GM19240 (cell line): ENCODE data around the gene KRTAP12-2.
"Not testable (repeated sequence)": the region's sequence is repeated elsewhere in the genome, so short reads cannot be mapped to it uniquely, and the experiment has no call there.

Experiments used
- DNase-seq: peaks from one replicate; pipeline ENCODE4 v3.0.0; 2011; ENCODE audit warnings: low spot score; ENCODE audit not compliant: insufficient read length

KRTAP12-2 gene

DNA sequence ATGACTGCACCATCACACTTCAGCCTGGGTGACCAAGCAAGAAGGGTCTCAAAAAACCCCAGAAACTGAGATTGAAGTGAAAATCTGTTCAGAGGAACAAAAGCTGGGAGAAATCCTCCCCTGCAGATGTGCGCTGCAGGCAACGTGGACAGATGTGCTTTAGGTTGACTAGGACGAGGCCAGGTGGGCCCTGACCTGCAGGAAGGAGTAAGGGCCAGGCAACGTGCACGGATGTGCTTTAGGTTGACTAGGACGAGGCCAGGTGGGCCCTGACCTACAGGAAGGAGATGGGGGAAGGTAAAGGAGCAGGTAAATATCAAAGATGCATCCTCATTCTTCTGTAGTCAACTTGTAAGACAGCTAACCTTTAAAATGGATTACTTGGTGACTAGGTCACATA lies 17.8 kb upstream of the KRTAP12-2 start:
- DNase-seq, result no peak

DNA sequence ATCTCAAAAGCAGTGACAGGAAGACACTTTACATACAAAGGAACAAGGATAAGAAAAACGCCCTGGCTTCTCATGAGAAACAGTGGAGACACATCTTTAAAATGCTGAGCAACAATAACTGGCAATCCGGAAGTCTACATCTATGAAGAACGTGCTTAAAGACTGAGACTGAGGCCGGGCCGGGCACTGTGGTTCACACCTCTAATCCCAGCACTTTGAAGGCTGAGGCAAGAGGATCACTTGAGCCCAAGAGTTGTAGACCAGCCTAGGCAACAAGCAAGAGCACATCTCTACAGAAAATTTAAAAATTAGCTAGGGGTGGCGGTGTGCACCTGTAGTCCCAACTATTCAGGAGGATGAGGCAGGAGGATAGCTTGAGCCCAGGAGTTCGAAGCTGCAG lies 17.4 kb upstream of the KRTAP12-2 start:
- DNase-seq, result no peak

DNA sequence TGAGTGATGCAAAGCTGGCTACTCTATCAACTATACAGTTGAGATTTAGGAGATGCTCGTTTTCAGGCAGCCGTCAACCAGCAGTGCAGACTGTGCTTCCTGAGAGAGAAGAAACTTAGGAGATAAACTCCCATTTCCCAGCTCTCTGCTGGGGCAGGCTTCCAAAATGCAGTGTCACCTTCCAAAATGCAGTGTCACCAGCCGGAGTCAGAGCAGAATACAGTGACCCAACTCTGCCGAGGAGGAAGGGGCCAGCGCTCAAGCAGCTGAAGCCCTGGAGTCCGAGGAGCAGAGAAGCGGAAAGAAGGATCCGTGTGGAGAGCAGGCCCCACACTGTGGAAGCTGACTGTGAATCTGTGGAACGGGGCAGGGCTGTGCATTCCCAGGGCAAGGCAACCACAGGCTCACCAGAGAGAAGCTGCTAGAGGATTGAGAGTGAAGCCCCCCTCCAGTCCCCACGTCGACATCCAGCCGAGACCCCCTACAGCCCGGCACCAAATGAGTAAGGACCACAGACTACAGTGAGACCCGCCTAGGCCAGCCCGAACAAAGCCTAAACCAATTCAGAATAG lies 15.9 kb upstream of the KRTAP12-2 start:
- DNase-seq, result no peak

- DNase-seq, result no peak
Observed at GRCh38 chr21:44681861-44682579, 15.3 kb upstream of the KRTAP12-2 start, which contains the start of gene KRTAP12-1. Gene KRTAP12-1 (minus strand): TSS chr21:44682163. CDS start chr21:44682123, 40 bp downstream.

- no peak for DNase-seq
Observed at GRCh38 chr21:44681152-44681551, 14.4 kb upstream of the KRTAP12-2 start.

GRCh38 chr21:44677881-44678280 lies 11.2 kb upstream of the KRTAP12-2 start:
- no peak for DNase-seq

- no peak for DNase-seq
Observed at GRCh38 chr21:44671911-44672310, 5.2 kb upstream of the KRTAP12-2 start.

GRCh38 chr21:44670642-44671432 lies 4.1 kb upstream of the KRTAP12-2 start:
- no peak for DNase-seq

- DNase-seq, result no peak
Observed at GRCh38 chr21:44667612-44668011, 885 bp upstream of the KRTAP12-2 start.

DNA sequence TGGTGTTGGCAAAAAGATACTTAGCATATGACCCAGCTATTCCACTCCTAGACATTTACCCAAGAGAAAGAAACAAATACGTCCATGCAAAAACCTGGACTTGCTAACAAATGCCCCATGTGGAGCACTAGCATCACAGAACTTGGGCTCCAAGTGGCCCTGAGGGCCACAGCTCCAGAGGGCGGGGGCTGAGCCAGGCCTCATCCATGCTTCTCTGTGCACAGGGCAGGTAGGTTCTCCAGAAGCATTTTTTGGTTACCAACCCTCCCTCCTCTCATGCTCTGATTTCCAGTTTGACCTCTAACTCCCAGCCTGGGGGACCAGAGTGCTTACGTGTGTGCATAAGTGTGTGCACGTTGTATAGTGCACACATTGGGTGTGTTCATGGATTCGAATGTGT lies 2.0 kb downstream of the KRTAP12-2 start:
- DNase-seq, result no peak

DNA sequence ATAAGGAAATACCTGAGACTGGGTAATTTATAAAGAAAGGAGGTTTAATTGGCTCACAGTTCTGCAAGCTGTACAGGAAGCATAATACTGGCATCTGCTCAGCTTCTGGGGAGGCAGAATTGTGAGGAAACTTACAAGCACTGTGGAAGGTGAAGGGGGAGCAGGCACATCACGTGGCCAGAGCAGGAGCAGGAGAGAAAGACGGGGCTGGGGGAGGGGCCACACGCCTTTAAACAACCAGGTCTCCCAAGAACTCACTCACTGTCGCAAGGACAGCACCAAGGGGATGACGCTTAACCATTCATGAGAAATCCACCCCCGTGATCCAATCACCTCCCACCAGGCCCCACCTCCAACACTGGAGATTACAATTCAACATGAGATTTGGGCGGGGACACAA lies 5.2 kb downstream of the KRTAP12-2 start:
- DNase-seq, result not testable (repeated sequence)

DNA sequence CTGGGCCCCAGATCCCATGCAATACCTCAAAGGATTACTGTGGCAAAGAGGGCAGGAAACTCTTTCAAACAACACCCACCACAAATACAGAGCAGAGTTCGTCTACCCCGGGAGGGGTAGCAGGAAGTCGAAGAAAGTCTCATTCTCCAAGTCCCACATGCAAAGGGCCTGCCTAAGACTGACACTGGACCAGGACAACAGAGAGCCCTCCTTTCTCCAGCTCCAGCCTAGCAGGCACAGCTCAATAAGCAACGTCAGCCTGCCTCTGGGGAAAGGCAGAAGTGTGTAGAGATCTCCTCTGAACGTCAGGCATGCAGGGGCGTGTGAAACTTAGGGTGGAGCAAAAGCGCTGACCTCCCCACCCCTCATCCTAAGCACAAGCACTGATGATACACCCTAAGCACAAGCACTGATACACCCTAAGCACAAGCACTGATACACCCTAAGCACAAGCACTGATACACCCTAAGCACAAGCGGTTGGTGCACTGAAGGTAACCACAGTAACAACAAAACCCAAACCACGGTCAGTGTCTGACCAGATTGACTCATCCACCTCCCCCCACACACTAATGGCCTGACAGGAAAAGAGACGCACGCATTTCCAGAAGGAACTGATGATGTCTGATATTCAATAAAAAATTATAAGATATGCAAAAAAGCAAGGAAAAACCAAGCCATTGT lies 7.7 kb downstream of the KRTAP12-2 start:
- DNase-seq, result no peak

DNA sequence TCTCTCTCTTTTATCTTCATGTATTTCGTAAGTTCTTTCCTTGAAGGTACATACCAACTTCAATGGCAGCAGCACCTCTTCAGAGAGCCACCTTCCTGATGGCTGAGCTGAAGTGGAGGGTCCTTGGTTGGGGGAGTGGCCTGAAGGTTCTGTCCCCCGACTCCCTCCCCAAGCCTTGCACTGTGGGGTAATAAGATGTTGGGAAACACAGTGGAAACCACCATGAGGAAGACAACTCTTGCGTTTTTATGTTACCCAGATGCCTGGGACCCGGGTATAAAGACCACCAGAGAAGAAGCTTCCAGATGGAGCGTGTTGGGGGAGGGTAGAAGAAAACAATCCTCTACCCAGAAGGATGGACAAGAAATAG lies 8.2 kb downstream of the KRTAP12-2 start:
- DNase-seq, result no peak

GRCh38 chr21:44657635-44658540 lies 8.8 kb downstream of the KRTAP12-2 start, which contains the start of gene KRTAP12-3:
Gene KRTAP12-3 (plus strand): TSS chr21:44657932. CDS start chr21:44657980, 48 bp downstream.
- DNase-seq, result no peak

DNA sequence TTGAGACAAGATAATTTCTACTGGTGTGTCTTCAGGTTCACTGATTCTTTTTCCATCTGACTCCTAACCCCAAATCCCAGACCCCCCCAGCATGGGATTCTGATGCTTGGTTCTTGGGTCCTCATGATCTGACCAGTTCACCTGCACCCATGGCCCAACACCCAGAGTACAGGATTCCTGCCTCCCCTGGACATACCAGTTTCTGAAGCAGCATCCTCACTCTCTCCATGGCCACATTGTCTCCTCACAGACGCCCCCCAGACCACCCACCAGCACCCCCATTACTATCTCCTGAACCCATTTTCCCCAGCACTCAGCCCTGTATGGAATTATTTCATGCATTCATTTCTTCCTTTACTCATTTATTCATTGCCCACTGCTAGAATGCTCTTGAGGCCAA lies 9.9 kb downstream of the KRTAP12-2 start:
- DNase-seq, result no peak

DNA sequence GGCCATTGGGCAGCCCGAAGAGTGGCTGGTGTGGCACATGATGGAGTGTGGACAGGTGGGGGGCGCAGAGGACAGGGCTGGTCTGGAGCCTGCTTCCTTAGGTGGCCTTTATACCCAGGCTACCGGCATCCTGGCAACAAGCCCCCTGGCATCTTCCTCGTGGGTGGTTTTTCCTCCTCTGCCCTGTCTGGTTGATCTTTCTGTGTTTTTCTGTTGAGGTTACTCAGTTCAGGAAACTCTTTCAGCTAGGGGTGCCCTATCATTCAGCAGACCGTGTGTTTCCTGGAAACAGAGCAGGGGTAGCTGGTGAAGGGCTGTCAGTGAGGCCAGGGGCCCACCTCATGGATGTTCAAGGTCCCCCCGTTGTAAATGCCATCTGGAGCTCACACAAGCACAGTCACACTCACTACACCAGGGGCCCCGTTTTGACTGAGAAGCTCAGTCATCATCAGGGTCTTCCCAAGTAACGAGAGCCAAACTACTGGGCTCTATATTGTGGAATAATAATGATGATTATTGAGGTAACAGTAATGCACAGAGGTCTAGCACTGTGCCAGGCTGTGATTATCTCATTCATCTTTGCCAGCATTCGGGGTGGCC lies 12.1 kb downstream of the KRTAP12-2 start, which contains the start of gene KRTAP12-4:
Gene KRTAP12-4, minus strand, starts transcription at position 84 of the 600 bp plus-strand sequence. Its CDS starts 45 bp downstream, at position 39.
- no peak for DNase-seq

DNA sequence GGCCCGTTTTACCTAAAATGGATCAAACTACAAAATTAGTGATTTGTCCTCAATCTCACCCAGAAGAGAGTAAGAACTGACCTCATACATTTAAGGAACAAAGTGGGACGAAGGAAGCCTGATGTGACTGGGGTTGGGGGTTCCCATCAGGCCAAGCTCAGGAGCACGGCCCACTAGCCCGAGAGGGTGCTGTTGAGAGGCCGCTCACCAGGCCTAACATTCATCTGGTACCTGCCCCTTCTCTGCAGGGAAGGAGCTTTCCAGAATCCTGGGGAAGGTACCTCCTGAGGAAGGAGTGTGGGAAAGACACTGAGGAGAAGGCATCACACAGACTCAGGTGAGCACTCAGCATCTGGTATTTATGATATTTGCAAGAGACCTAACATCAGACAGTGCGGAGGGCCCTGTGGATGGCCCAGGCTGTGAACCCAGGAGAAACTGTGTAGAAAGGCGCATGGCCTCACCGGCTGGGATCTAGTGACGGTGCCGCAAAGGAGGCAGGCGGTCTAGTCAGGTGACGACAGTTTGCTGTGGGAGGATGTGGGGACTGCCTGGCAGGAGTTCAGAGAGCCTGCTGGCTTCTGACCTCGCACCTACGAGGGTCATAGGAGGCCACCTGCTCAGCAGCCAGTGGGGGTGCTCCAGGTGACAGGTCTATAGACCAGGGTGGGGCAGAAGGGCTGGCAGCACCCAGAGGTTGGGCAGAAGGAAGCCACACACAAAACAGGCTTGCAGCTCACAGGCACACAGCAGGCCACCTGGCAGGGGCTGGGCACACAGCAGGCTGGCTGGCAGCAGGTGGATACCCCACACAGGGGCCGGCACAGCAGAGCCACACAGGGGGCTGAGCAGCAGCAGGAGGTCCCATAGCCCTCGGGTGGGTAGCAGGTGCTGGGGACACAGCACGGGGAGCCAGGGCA lies 12.8 kb downstream of the KRTAP12-2 start:
- no peak for DNase-seq

- no peak for DNase-seq
Observed at GRCh38 chr21:44653123-44653522, 13.6 kb downstream of the KRTAP12-2 start.
